ENCODE measurements around the gene LRFN4.

The LRFN4 gene

DNA sequence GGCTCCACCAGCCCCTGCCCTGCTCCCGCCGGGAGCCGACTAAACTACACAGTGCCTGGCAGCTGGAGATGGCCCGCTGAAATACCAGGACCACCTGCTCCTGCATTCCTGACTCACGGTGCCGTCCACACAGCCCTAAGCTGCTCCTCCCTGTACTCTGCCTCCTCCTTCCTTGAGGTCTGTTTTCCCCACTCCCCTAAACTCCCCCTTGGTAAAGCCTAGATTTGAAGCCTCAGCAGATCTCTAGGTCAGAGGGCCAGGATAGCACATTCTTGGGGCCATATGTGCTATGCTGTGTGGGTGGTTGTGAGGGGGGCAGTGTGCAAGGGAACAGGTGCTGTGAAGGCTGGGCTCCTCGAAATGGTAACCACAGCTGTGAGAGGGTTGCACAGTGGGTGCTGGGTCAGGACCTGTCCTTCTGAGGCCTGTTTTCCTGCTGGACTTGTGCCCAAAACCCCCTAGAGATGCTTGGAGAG, 9.7 kb downstream of the LRFN4 start:
- H3K9ac ChIP-seq = no peak overlapping the region
- H3K4me1 ChIP-seq = no peaks in the 10 kb centered on the region
- H3K79me2 ChIP-seq = no peaks in the 10 kb centered on the region
- no peak overlapping the region for H3K27ac ChIP-seq
- H3K36me3 ChIP-seq (ENCODE audit: control insufficient read depth, insufficient read depth, low read length) = no peaks in the 10 kb centered on the region
- H2AFZ ChIP-seq = no peak overlapping the region
- H3K4me3 ChIP-seq (ENCODE audit: low read depth, low read length) = no peak overlapping the region
- H3K27me3 ChIP-seq (ENCODE audit: control insufficient read depth, insufficient read depth, low read length) = no peaks in the 10 kb centered on the region
- no peaks in the 10 kb centered on the region for H3K9me3 ChIP-seq (ENCODE audit: control insufficient read depth, low read length)
- TF ChIP-seq, protein P1, sequence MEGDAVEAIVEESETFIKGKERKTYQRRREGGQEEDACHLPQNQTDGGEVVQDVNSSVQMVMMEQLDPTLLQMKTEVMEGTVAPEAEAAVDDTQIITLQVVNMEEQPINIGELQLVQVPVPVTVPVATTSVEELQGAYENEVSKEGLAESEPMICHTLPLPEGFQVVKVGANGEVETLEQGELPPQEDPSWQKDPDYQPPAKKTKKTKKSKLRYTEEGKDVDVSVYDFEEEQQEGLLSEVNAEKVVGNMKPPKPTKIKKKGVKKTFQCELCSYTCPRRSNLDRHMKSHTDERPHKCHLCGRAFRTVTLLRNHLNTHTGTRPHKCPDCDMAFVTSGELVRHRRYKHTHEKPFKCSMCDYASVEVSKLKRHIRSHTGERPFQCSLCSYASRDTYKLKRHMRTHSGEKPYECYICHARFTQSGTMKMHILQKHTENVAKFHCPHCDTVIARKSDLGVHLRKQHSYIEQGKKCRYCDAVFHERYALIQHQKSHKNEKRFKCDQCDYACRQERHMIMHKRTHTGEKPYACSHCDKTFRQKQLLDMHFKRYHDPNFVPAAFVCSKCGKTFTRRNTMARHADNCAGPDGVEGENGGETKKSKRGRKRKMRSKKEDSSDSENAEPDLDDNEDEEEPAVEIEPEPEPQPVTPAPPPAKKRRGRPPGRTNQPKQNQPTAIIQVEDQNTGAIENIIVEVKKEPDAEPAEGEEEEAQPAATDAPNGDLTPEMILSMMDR (IDR thresholded peaks at IDR 0.05) = no peak
- H3K4me2 ChIP-seq (ENCODE audit: low read length) = no peak overlapping the region

DNA sequence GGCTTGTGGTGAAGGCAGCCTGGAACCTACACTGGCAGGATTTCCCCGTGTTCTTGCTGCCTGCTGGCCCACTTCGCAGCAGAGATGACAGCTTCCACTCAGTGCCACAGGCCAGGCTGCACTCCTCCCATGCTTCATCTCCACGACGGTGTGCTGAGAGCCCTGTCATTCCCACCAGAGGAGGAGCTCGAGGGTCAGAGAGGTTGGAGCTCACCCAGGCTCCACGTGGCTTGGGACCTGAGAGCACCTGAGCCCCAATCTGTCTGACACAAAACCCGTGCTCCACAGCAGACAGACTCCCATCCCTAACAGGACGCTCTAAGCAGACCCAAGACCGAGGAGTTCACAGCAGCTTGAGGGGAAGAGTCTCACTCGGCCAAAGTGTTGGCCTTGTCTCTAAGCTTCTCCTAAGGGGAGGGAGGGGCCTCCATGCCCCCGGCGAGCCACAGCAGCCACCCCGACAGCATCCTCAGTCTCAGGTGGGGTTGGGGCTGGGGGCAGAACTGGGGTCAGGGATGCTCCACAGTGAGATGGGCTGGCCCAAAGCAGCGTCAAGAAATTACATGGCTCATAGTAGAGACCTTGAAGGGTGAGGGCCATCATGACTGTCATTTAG, 10.7 kb downstream of the LRFN4 start:
- H3K9ac ChIP-seq = no peak overlapping the region
- no peaks in the 10 kb centered on the region for H3K36me3 ChIP-seq (ENCODE audit: control insufficient read depth, insufficient read depth, low read length)
- H3K4me2 ChIP-seq (ENCODE audit: low read length) = no peak overlapping the region
- no peaks in the 10 kb centered on the region for H3K79me2 ChIP-seq
- H3K4me1 ChIP-seq = no peaks in the 10 kb centered on the region
- no peaks in the 10 kb centered on the region for H3K9me3 ChIP-seq (ENCODE audit: control insufficient read depth, low read length)
- TF ChIP-seq, protein P1 (IDR thresholded peaks at IDR 0.05) = no peak
- H3K27me3 ChIP-seq (ENCODE audit: control insufficient read depth, insufficient read depth, low read length) = no peaks in the 10 kb centered on the region
- H3K27ac ChIP-seq = no peak overlapping the region
- no peak overlapping the region for H3K4me3 ChIP-seq (ENCODE audit: low read depth, low read length)
- no peak overlapping the region for H2AFZ ChIP-seq

DNA sequence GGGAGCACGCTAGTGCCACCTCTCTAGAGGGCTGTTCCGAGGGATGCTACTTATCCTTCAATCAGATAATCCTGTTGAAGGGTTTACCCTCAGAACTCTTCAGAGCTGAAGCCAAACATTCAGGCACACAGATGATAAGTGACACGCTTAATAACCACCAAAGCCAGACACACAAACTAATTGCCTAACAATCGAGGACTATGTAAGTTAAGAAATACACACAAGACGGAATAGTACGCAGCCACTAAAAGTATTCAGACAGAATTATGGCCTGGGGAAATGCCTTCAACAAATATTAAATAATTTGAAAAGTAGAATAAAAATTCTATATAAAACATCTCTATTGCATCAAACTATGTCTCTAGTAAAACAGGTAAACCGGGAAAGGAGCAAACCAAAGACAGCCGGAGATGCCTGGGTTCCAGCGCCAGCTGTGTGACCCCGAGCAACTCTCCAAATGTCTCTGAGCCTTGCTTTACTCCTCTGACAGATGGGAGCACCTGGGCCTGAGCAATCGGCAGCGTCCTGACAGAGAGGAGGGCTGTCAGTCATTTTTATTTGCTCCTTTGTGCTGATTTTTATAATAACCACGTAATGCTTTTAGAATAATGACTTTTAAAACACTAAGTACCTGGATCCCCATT, 11.3 kb downstream of the LRFN4 start:
- H3K27ac ChIP-seq = no peak overlapping the region
- H3K9me3 ChIP-seq (ENCODE audit: control insufficient read depth, low read length) = no peaks in the 10 kb centered on the region
- no peak overlapping the region for H2AFZ ChIP-seq
- no peaks in the 10 kb centered on the region for H3K27me3 ChIP-seq (ENCODE audit: control insufficient read depth, insufficient read depth, low read length)
- H3K79me2 ChIP-seq = no peaks in the 10 kb centered on the region
- no peaks in the 10 kb centered on the region for H3K36me3 ChIP-seq (ENCODE audit: control insufficient read depth, insufficient read depth, low read length)
- no peak overlapping the region for H3K4me3 ChIP-seq (ENCODE audit: low read depth, low read length)
- H3K4me2 ChIP-seq (ENCODE audit: low read length) = no peak overlapping the region
- no peaks in the 10 kb centered on the region for H3K4me1 ChIP-seq
- TF ChIP-seq, protein P1 (IDR thresholded peaks at IDR 0.05) = no peak
- H3K9ac ChIP-seq = no peak overlapping the region

DNA sequence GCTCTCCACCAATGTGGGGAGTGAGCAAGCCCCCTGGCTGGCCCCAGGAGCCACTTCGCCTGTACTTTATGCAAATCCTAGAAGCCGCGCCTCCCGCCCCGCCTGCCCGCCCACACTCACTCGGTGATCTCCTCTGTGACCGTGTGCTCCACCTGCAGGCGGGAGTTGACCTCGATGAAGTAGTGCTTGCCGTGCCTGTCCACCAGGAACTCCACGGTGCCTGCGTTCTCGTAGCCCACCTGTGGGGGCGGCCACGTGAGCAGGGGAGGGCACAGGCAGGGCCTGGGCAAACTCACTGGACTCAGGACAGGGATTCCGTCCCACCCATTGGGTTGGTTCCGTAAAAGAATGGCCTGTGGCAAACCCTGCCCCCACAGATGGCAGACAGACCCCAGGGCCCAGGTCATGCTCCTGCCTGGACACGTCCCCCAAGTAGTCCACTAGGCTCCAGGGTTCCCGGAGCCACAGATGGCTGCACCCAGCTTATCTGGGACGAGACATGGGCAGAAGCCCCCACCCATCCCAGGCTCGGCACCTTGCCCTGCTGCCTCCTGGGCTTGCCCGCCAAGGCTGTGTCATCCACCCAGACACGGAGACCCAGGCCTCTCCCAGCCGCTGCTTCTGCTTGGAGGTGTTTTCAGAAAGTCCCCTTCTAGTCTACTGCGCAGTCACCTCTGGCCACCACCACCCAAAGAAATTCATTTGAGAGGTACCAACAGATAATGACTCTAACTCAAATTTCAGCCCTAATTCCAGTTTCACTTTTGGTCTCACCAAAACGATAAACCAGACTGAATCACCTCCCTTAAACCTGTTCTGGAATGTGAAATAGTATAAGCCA, 12.1 kb downstream of the LRFN4 start:
- Histone ChIP-seq H3K4me3 (ENCODE audit: low read depth, low read length) (no peak overlapping the region), H3K36me3 (ENCODE audit: control insufficient read depth, insufficient read depth, low read length) (no peaks in the 10 kb centered on the region), H3K27me3 (ENCODE audit: control insufficient read depth, insufficient read depth, low read length) (no peaks in the 10 kb centered on the region), H2AFZ (no peak overlapping the region), H3K9ac (no peak overlapping the region), H3K79me2 (no peaks in the 10 kb centered on the region), H3K4me1 (no peaks in the 10 kb centered on the region), H3K9me3 (ENCODE audit: control insufficient read depth, low read length) (no peaks in the 10 kb centered on the region), H3K27ac (no peak overlapping the region), H3K4me2 (ENCODE audit: low read length) (no peak overlapping the region)
- TF ChIP-seq, protein P1 (IDR thresholded peaks at IDR 0.05) = no peak
